IMR-90 (cell line): ENCODE results near the gene VEPH1. TPM values are rescaled to one million over a fixed set of nuclear protein-coding genes. Genes with fewer than 3 reads are reported as not detected.

ENCODE experiments used
- ATAC-seq: fragments of 200-7000 bp; cut with Tn5 transposase; 2 replicates; pipeline ENCODE4 v1.9.1; 2020; ENCODE audit warnings: low read depth, mild to moderate bottlenecking, moderate library complexity
- BruUV-seq: library from RNA; stranded (reverse); fragments of 400-500 nt; replicated peaks from 2 replicates; lab custom pipeline; 2021; lab: Mats Ljungman, UMichigan
- CTCF ChIA-PET: fragments of 300-600 bp; formaldehyde crosslinking; extraction: SDS; loops from one replicate; lab custom pipeline; 2021; ENCODE audit warnings: antibody characterized with exemption; lab: Yijun Ruan, JAX
- POLR2A ChIA-PET: fragments of 300-600 bp; sonication (Branson Sonifier 250); formaldehyde crosslinking; loops from one replicate; lab custom pipeline; 2022; ENCODE audit warnings: antibody characterized with exemption; ENCODE audit not compliant: unreplicated experiment; lab: Charles Lee
- DNase-seq: peaks from one replicate; pipeline ENCODE4 v3.0.0; 2013
- H2AFZ ChIP-seq: replicated peaks from 2 replicates; pipeline ENCODE3; 2013; ENCODE audit warnings: low read length, mild to moderate bottlenecking; ENCODE audit not compliant: poor library complexity
- H2AK5ac ChIP-seq: 2 replicates; pipeline ENCODE4 v1.6.1; 2013; ENCODE audit warnings: low read depth, low read length, inconsistent platforms
- H2AK9ac ChIP-seq: replicated peaks from 2 replicates; pipeline ENCODE3; 2013; ENCODE audit warnings: mild to moderate bottlenecking, low read depth, low read length, moderate library complexity; ENCODE audit not compliant: poor library complexity
- H2BK120ac ChIP-seq: 2 replicates; pipeline ENCODE4 v1.6.1; 2013; ENCODE audit warnings: low read depth, low read length, inconsistent platforms
- H2BK15ac ChIP-seq: 3 replicates; pipeline ENCODE4 v1.6.1; 2013; ENCODE audit warnings: low read depth, low read length, inconsistent platforms
- H2BK20ac ChIP-seq: 2 replicates; pipeline ENCODE4 v1.6.1; 2013; ENCODE audit warnings: low read depth, mild to moderate bottlenecking, inconsistent platforms, low read length, moderate library complexity
- H2BK5ac ChIP-seq: 2 replicates; pipeline ENCODE4 v1.6.1; 2013; ENCODE audit warnings: mild to moderate bottlenecking, low read depth, low read length, inconsistent platforms; ENCODE audit not compliant: poor library complexity, severe bottlenecking
- H3K14ac ChIP-seq: replicated peaks from 2 replicates; pipeline ENCODE4 v1.6.1; 2013; ENCODE audit warnings: low read depth, low read length, inconsistent platforms
- H3K18ac ChIP-seq: 2 replicates; pipeline ENCODE4 v1.6.1; 2013; ENCODE audit warnings: low read depth, low read length, control low read depth
- H3K23ac ChIP-seq: 2 replicates; pipeline ENCODE4 v1.6.1; 2013; ENCODE audit warnings: low read depth, low read length, inconsistent platforms
- H3K27ac ChIP-seq: 2 replicates; pipeline ENCODE4 v1.5.1; 2013; ENCODE audit warnings: mild to moderate bottlenecking, control low read depth, low read length; ENCODE audit not compliant: insufficient read depth
- H3K27me3 ChIP-seq: 2 replicates; pipeline ENCODE4 v1.6.1; 2013; ENCODE audit warnings: low read length; ENCODE audit not compliant: control insufficient read depth, insufficient read depth
- H3K36me3 ChIP-seq: 2 replicates; pipeline ENCODE4 v1.6.1; 2013; ENCODE audit warnings: low read length, mixed read lengths; ENCODE audit not compliant: control insufficient read depth, insufficient read depth
- H3K4ac ChIP-seq: 2 replicates; pipeline ENCODE4 v1.6.1; 2013; ENCODE audit warnings: low read depth, low read length, inconsistent platforms
- H3K4me1 ChIP-seq: 2 replicates; pipeline ENCODE4 v1.6.1; 2013; ENCODE audit warnings: low read length, mixed read lengths; ENCODE audit not compliant: control insufficient read depth, insufficient read depth
- H3K4me2 ChIP-seq: 2 replicates; pipeline ENCODE4 v1.6.1; 2013; ENCODE audit warnings: low read depth, mild to moderate bottlenecking, control low read depth, low read length, moderate library complexity
- H3K4me3 ChIP-seq: 2 replicates; pipeline ENCODE4 v1.5.1; 2013; ENCODE audit warnings: low read depth, mild to moderate bottlenecking, control low read depth, low read length, moderate library complexity; ENCODE audit not compliant: insufficient read depth
- H3K56ac ChIP-seq: 2 replicates; pipeline ENCODE4 v1.6.1; 2013; ENCODE audit warnings: low read length, inconsistent platforms; ENCODE audit not compliant: insufficient read depth; ENCODE audit errors: extremely low read depth
- H3K79me1 ChIP-seq, 2 experiments: 2 replicates each; pipeline ENCODE4 v1.6.1; 2013; ENCODE audit warnings: low read length in 2 of 2, inconsistent platforms in 1 of 2, low read depth in 1 of 2
- H3K9ac ChIP-seq: 2 replicates; pipeline ENCODE4 v1.6.1; 2013; ENCODE audit warnings: low read depth, low read length, control low read depth
- H3K9me1 ChIP-seq: 2 replicates; pipeline ENCODE4 v1.6.1; 2013; ENCODE audit warnings: low read length, inconsistent platforms; ENCODE audit not compliant: insufficient read depth
- H3K9me3 ChIP-seq: 2 replicates; pipeline ENCODE4 v1.6.1; 2013; ENCODE audit warnings: low read length; ENCODE audit not compliant: control insufficient read depth, insufficient read depth
- H4K20me1 ChIP-seq: 2 replicates; pipeline ENCODE4 v1.6.1; 2013; ENCODE audit warnings: low read length, inconsistent platforms; ENCODE audit not compliant: insufficient read depth
- H4K5ac ChIP-seq: 2 replicates; pipeline ENCODE4 v1.6.1; 2013; ENCODE audit warnings: mild to moderate bottlenecking, low read depth, low read length, control low read depth
- H4K8ac ChIP-seq, 2 experiments: 2 replicates each; pipeline ENCODE4 v1.6.1; 2013; ENCODE audit warnings: low read depth in 2 of 2, low read length in 2 of 2, control low read depth in 1 of 2, inconsistent platforms in 1 of 2
- H4K91ac ChIP-seq: 2 replicates; pipeline ENCODE4 v1.6.1; 2013; ENCODE audit warnings: low read depth, low read length, inconsistent platforms; ENCODE audit not compliant: insufficient read depth
- CEBPB ChIP-seq: IDR thresholded peaks from 2 replicates; pipeline ENCODE4 v1.6.1; 2012; ENCODE audit warnings: low read depth, low read length, improper control_type of control experiment
- SMC3 ChIP-seq: fragments of 150-350 bp; IDR thresholded peaks from 2 replicates; pipeline ENCODE4 v1.6.1; 2016; ENCODE audit warnings: low read depth, mild to moderate bottlenecking, antibody characterized with exemption, low read length, moderate library complexity
- WGBS, 2 experiments: methylation state at CpG; one replicate each; pipeline versions ENCODE4 v1.1.5 to v1.1.7; 2013; ENCODE audit warnings: missing lambda C conversion rate in 2 of 2; ENCODE audit not compliant: insufficient read length in 1 of 2; ENCODE audit errors: extremely low coverage in 2 of 2; 5-methylcytosine and 5-hydroxymethylcytosine counted together
- dilution Hi-C: fragments of 300-500 bp; cut with HindIII; formaldehyde crosslinking; loops from one replicate; pipeline ENCODE4 v1.14.3; 2018; ENCODE audit warnings: low sequenced_read_pairs; ENCODE audit not compliant: unreplicated experiment
- in situ Hi-C: fragments of 300-500 bp; cut with MboI; formaldehyde crosslinking; loops from 3 replicates; pipeline ENCODE4 v1.14.3; 2019; ENCODE audit warnings: low sequenced_read_pairs, inconsistent platforms, mixed read lengths
- intact Hi-C: fragments of 100-400 bp; cut with micrococcal nuclease; formaldehyde crosslinking; loops from 2 replicates; pipeline ENCODE4 v1.10.0; 2022
- polyA plus RNA-seq, 3 experiments: library from polyadenylated mRNA; depleted of rRNA; stranded (reverse); fragments of >200 nt; gene quantifications; 2 replicates each; pipeline ENCODE4 v1.2.3, GENCODE V29; 2012; ENCODE audit warnings: low replicate concordance in 1 of 3
- total RNA-seq: library from RNA; depleted of rRNA; stranded (reverse); fragments of >200 nt; gene quantifications from 2 replicates; pipeline ENCODE4 v1.2.3, GENCODE V29; 2012

VEPH1 gene
- total and polyA plus RNA-seq, 2 of the 4 experiments (the other 2 are of a cell fraction): 30.5 to 130 TPM

GRCh38 chr3:157469561-157470294, 33.5 kb downstream of the VEPH1 start:
- H4K5ac ChIP-seq: no peak overlapping the region
- no peak overlapping the region for H3K56ac ChIP-seq
- in situ Hi-C loops (no loop called here), intact Hi-C loops (no loop called here), dilution Hi-C loops (no loop called here)
- H3K4me1 ChIP-seq: peaks cover 13% of the 10 kb centered on the region
- WGBS, 2 experiments: no CpG with 5 or more reads among the region's 7 CpGs
- no peaks in the 10 kb centered on the region for H3K9me3 ChIP-seq
- no peaks in the 10 kb centered on the region for H3K36me3 ChIP-seq
- H3K4me2 ChIP-seq: no peak overlapping the region
- H4K8ac ChIP-seq: no peak overlapping the region
- H2BK120ac ChIP-seq: no peak overlapping the region
- H3K9me1 ChIP-seq: peaks cover 6% of the 10 kb centered on the region; the same call in 1 of the 2 replicates
- H2AK5ac ChIP-seq: no peak overlapping the region
- H3K9ac ChIP-seq: no peak overlapping the region
- no peak overlapping the region for H3K23ac ChIP-seq
- H3K4me3 ChIP-seq: no peak overlapping the region
- no peak overlapping the region for H3K18ac ChIP-seq
- ChIA-PET CTCF (no interaction called here), POLR2A (no interaction called here)
- H4K91ac ChIP-seq: no peak overlapping the region
- TF ChIP-seq CEBPB (0 out of 2 replicates have a peak, but pooled peaks have one; percentile 12), SMC3 (no peak)
- H3K14ac ChIP-seq: no peak overlapping the region
- no peak overlapping the region for H2BK15ac ChIP-seq
- H3K79me1 ChIP-seq: peaks cover 3% of the 10 kb centered on the region in 2 experiments; a peak in 2 of 4 replicates
- no peak overlapping the region for H2BK20ac ChIP-seq
- no peak overlapping the region for H2AFZ ChIP-seq
- H2BK5ac ChIP-seq: no peak overlapping the region
- DNase-seq (no peak), ATAC-seq (no peak)
- H4K20me1 ChIP-seq: no peaks in the 10 kb centered on the region
- no peak overlapping the region for H3K4ac ChIP-seq
- H3K27ac ChIP-seq: no peak overlapping the region
- no peaks in the 10 kb centered on the region for H3K27me3 ChIP-seq
- no peak overlapping the region for H2AK9ac ChIP-seq
- BruUV-seq: no TSS peak
